Measurements from ENCODE around the gene TMEM217.
"Not testable (repeated sequence)": the region's sequence is repeated elsewhere in the genome, so short reads cannot be mapped to it uniquely, and the experiment has no call there.

Gene TMEM217

DNA sequence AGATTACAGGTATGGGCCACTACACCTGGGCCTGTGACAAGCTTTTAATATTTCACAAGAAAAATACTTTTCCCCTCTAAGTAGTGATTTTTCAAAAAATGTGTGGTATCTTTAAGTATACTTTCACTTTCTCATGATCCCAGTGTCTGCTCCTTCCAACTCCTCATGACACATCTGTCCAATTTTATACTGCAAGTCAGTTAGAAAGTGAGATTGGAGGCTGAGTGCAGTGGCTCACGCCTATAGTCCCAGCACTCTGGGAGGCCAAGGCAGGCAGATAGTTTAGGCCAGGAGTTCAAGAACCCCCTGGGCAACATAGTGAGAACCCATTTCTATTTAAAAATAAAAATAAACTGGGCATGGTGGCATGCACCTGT, 67.8 kb downstream of the TMEM217 start:
- TF ChIP-seq, protein P1, sequence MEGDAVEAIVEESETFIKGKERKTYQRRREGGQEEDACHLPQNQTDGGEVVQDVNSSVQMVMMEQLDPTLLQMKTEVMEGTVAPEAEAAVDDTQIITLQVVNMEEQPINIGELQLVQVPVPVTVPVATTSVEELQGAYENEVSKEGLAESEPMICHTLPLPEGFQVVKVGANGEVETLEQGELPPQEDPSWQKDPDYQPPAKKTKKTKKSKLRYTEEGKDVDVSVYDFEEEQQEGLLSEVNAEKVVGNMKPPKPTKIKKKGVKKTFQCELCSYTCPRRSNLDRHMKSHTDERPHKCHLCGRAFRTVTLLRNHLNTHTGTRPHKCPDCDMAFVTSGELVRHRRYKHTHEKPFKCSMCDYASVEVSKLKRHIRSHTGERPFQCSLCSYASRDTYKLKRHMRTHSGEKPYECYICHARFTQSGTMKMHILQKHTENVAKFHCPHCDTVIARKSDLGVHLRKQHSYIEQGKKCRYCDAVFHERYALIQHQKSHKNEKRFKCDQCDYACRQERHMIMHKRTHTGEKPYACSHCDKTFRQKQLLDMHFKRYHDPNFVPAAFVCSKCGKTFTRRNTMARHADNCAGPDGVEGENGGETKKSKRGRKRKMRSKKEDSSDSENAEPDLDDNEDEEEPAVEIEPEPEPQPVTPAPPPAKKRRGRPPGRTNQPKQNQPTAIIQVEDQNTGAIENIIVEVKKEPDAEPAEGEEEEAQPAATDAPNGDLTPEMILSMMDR (IDR thresholded peaks at IDR 0.05; ENCODE audit: low read depth, low read length): no peak
- H3K27me3 ChIP-seq: no peaks in the 10 kb centered on the region
- DNase-seq: no peak
- H3K4me1 ChIP-seq: no peaks in the 10 kb centered on the region
- no peaks in the 10 kb centered on the region for H3K36me3 ChIP-seq
- H3K9me3 ChIP-seq: no peaks in the 10 kb centered on the region
- H3K4me3 ChIP-seq (ENCODE audit: low read depth, low read length): no peak overlapping the region

DNA sequence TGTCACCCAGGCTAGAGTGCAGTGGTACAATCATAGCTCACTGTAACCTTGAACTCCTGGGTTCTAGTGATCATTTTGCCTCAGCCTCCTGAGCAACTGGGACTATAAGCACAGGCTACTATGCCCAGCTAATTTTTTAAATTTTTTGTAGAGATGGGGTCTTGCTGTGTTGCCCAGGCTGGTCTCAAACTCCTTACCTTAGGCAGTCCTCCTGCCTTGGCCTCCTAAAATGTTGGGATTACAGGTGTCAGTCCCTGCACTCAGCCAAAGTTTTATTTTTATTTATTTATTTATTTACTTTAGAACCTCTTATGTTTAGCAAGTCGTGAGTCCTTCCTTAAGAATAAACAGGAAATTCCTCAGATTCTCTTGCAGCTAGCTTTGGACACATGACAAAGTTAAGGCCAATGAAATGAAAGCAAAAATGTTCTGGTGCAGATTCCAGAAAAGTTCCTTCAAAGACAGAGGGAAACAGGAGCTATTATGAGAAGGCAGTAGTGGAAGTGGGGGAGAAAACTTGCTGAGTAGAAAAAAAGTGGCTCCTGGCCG, 68.9 kb downstream of the TMEM217 start:
- no peaks in the 10 kb centered on the region for H3K36me3 ChIP-seq
- H3K4me3 ChIP-seq (ENCODE audit: low read depth, low read length): no peak overlapping the region
- H3K27me3 ChIP-seq: no peaks in the 10 kb centered on the region
- TF ChIP-seq, protein P1 (IDR thresholded peaks at IDR 0.05; ENCODE audit: low read depth, low read length): no peak
- DNase-seq: no peak
- no peaks in the 10 kb centered on the region for H3K9me3 ChIP-seq
- no peaks in the 10 kb centered on the region for H3K4me1 ChIP-seq

DNA sequence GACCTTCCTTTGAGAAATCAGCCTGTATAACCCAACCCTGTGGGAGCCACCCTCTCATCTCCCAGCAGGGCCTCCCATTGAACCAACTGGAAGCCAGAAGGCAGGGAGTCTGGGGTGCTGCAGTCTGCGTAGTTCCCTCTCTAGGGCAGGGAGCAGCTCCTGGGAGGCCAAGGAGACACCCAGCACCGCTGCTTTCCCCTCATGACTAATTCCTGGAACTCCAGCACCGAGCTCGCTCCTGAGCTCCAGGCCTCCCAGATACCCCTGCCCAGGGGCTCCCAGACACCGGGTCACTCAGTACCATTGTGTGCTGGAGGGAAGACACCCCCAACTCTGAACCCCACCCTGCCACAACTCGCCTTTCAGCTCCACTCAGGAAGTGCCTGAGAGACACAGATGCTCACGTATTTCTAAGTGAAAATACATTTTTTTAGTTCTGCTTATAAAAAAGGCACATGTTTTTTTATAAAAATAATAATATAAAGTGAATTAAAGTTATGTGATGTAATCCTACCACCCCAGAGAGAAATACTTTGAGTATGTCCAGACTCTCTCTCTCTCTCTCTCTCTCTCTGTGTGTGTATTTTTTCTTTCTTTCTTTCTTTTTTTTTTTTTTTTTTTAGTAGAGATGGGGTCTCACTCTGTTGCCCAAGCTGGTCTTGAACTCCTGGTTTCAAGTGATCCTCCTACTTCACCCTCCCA, 70.5 kb downstream of the TMEM217 start:
- Histone ChIP-seq H3K4me3 (ENCODE audit: low read depth, low read length) (no peak overlapping the region), H3K36me3 (no peaks in the 10 kb centered on the region), H3K4me1 (no peaks in the 10 kb centered on the region), H3K9me3 (no peaks in the 10 kb centered on the region), H3K27me3 (no peaks in the 10 kb centered on the region)
- TF ChIP-seq, protein P1 (IDR thresholded peaks at IDR 0.05; ENCODE audit: low read depth, low read length): no peak
- DNase-seq: no peak

DNA sequence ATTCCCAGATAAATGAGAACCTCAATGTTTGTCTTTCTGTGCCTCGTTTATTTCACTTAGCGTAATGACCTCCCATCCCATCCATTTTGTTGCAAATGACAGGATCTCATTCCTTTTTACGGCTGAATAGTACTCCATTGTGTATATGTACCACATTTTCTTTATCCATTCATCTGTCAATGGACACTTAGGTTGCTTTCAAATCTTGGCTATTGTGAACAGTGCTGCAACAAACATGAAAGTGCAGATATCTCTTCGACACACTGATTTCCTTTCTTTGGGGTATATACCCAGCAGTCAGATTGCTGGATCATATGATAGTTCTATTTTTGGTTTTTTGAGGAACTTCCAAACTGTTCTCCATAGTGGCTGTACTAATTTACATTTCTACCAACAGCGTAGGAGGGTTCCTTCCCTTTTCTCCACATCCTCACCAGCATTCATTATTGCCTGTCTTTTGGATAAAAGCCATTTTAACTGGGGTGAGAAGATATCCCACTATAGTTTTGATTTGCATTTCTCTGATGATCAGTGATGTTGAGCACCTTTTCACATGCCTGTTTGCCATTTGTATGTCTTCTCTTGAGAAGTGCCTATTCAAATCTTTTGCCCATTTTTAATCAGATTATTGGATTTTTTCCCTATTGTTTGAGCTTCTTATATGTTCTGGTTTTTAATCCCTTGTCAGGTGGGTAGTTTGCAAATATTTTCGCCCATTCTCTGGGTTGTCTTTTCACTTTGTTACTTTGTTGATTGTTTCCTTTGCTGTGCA, 71.8 kb downstream of the TMEM217 start:
- H3K9me3 ChIP-seq; H3K27me3 ChIP-seq; H3K4me1 ChIP-seq; DNase-seq; H3K4me3 ChIP-seq (ENCODE audit: low read depth, low read length); H3K36me3 ChIP-seq: not testable (repeated sequence)

DNA sequence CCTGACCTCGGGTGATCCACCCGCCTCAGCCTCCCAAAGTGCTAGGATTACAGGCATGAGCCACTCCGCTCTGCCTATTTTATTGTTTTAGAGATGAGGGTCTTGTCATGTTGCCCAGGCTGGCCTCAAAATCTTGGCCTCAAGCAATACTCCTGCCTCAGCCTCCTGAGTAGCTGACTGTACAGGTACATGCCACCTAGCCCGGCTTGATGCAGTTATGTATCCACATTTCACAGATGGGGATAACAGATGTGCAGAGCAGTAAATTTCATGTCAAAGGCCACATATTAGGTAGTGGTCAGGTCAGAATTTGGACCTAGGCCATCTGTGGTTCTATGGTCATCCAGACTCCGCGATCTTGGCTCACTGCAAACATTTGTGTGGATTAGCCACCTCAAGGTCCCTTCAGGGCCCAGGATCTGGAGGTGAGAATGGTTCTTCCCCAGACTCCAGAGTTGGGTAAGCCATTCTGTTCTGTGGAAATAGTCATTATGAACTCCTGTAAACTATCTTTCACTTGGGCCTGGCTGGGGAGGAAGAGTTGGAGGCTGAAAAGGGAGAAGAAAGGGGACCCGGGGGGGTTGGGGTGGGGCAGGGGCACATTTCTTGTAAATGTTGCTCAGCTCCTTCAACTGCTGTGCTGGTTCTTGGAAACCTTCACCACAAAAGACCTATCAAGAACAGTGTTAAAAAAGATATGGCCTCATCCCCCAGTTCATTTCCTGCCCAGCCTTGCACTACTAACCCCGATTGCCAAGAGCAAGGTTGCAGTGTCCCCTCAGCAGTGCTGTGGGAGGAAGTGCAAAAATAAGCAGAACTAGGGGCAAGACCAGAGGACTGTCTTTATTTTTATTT, 75.0 kb downstream of the TMEM217 start:
- no peak overlapping the region for H3K4me3 ChIP-seq (ENCODE audit: low read depth, low read length)
- H3K4me1 ChIP-seq: no peaks in the 10 kb centered on the region
- TF ChIP-seq, protein P1 (IDR thresholded peaks at IDR 0.05; ENCODE audit: low read depth, low read length): no peak
- no peaks in the 10 kb centered on the region for H3K36me3 ChIP-seq
- H3K27me3 ChIP-seq: no peaks in the 10 kb centered on the region
- no peaks in the 10 kb centered on the region for H3K9me3 ChIP-seq
- DNase-seq: no peak

DNA sequence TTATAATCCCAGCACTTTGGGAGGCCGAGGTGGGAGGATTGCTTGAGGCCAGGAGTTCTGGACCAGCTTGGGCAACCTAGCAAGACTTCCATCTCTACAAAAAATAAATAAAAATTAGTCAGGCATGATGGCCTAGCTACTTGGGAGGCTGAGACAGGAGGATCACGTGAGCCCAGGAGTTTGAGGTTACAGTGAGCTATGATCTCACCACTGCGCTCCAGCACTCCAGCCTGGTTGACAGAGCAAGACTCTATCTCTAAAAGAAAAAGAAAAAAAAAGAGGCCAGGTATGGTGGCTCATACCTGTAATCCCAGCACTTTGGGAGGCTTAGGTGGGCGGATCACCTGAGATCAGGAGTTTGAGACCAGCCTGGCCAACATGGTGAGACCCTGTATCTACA, 77.3 kb downstream of the TMEM217 start:
- not testable (repeated sequence) for H3K4me3 ChIP-seq (ENCODE audit: low read depth, low read length); H3K9me3 ChIP-seq; H3K27me3 ChIP-seq; DNase-seq; H3K4me1 ChIP-seq; H3K36me3 ChIP-seq

All from BE2C (cell line).